CD4-positive, alpha-beta memory T cell (primary cell): ENCODE results near the gene TTLL6. TPM values are rescaled to one million over a fixed set of nuclear protein-coding genes. Genes with fewer than 3 reads are reported as not detected.

Experiments used
- CTCF ChIA-PET: fragments of 350-600 bp; sonication (Branson Sonifier 250); formaldehyde crosslinking; loops from one replicate; lab custom pipeline; 2021; ENCODE audit warnings: inconsistent platforms; ENCODE audit not compliant: partially characterized antibody; lab: Charles Lee
- POLR2A ChIA-PET: fragments of 350-600 bp; sonication (Branson Sonifier 250); formaldehyde crosslinking; loops from one replicate; lab custom pipeline; 2021; ENCODE audit not compliant: partially characterized antibody; lab: Charles Lee
- DNase-seq, 5 donors: peaks; one replicate each; pipeline versions ENCODE4 v3.0.0 to v3.0.0-alpha.2; 2020 to 2022; ENCODE audit warnings: mixed read lengths in 1 of 5
- H3K27ac ChIP-seq: one replicate; pipeline ENCODE4 v1.7.0; 2013; ENCODE audit warnings: low read depth, low read length
- H3K27me3 ChIP-seq: 2 replicates; pipeline ENCODE4 v1.7.0; 2013; ENCODE audit warnings: mild to moderate bottlenecking, low read length, moderate library complexity; ENCODE audit not compliant: insufficient read depth
- H3K36me3 ChIP-seq: 2 replicates; pipeline ENCODE4 v1.7.0; 2013; ENCODE audit warnings: mild to moderate bottlenecking, low read length, moderate library complexity; ENCODE audit not compliant: insufficient read depth
- H3K4me1 ChIP-seq: 2 replicates; pipeline ENCODE4 v1.7.0; 2013; ENCODE audit warnings: mild to moderate bottlenecking, low read length, moderate library complexity; ENCODE audit not compliant: insufficient read depth
- H3K4me3 ChIP-seq, 2 donors: one replicate each; pipeline ENCODE4 v1.7.0; 2013; ENCODE audit warnings: low read length in 2 of 2, mild to moderate bottlenecking in 1 of 2
- H3K9me3 ChIP-seq, 2 donors: one replicate each; pipeline ENCODE4 v1.7.0; 2013; ENCODE audit warnings: low read length in 2 of 2, control low read depth in 1 of 2; ENCODE audit not compliant: control insufficient read depth in 1 of 2
- H3K27ac Mint-ChIP-seq, 7 donors: one replicate each; pipeline ENCODE4 v1.8.0; 2020 to 2021; ENCODE audit warnings: mixed read lengths in 7 of 7, mild to moderate bottlenecking in 6 of 7, inconsistent platforms in 3 of 7, moderate library complexity in 3 of 7
- H3K27me3 Mint-ChIP-seq, 2 donors: one replicate each; pipeline ENCODE4 v1.8.0; 2020 to 2021; ENCODE audit warnings: mixed read lengths in 2 of 2
- H3K36me3 Mint-ChIP-seq, 2 donors: one replicate each; pipeline ENCODE4 v1.8.0; 2020 to 2021; ENCODE audit warnings: mixed read lengths in 2 of 2, inconsistent platforms in 1 of 2, mild to moderate bottlenecking in 1 of 2
- H3K4me1 Mint-ChIP-seq, 4 donors: one replicate each; pipeline ENCODE4 v1.8.0; 2020 to 2021; ENCODE audit warnings: mixed read lengths in 4 of 4, mild to moderate bottlenecking in 1 of 4
- H3K4me3 Mint-ChIP-seq, 8 donors: one replicate each; pipeline ENCODE4 v1.8.0; 2020 to 2021; ENCODE audit warnings: mixed read lengths in 8 of 8, mild to moderate bottlenecking in 7 of 8, moderate library complexity in 6 of 8, inconsistent platforms in 3 of 8
- H3K9me3 Mint-ChIP-seq, 8 donors: one replicate each; pipeline ENCODE4 v1.8.0; 2020 to 2021; ENCODE audit warnings: mixed read lengths in 8 of 8, mild to moderate bottlenecking in 5 of 8, inconsistent platforms in 3 of 8, moderate library complexity in 1 of 8
- intact Hi-C: fragments of 100-400 bp; cut with micrococcal nuclease; formaldehyde crosslinking; loops from one replicate; pipeline ENCODE4 v1.15.1; 2023
- polyA plus RNA-seq, 2 donors: library from polyadenylated mRNA; unstranded; fragments of 300-500 nt; fragmentation: Illumina TruSeq; gene quantifications; one replicate each; pipeline ENCODE4 v1.2.3, GENCODE V29; 2021
- total RNA-seq, 2 experiments: library from RNA; stranded (reverse); gene quantifications; one replicate each; pipeline ENCODE4 v1.2.3, GENCODE V29; 2021

Gene TTLL6
- total and polyA plus RNA-seq, 4 experiments from 2014 or later, result not detected

DNA sequence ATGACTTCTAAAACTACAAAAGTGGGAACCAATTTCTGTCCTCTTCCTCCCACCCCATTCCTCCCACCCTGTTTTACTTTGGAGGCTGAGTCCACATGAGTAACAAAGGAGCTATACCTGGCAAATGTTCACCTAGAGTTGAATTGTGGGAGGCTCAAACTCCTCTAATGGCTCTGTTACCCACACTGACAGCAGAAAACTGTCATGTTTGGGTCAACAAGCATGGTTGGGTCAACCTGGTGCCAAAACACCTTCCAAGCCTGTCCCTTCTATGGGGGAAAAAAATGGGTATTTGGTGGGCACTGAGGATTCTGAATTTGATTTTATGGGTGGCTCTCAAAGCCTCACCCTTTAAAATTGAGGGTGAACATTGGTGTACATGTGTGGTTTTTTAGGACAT is 76.5 kb downstream of the TTLL6 start:
- Histone ChIP-seq H3K4me3 (no peak overlapping the region), H3K4me1 (peaks cover 9% of the 10 kb centered on the region), H3K27ac (no peak overlapping the region), H3K36me3 (no peaks in the 10 kb centered on the region), H3K9me3 (no peaks in the 10 kb centered on the region), H3K27me3 (peaks cover 62% of the 10 kb centered on the region)
- Mint-ChIP-seq H3K4me3 (no peak overlapping the region), H3K4me1 (peaks cover 6 to 12% (median 8%) of the 10 kb centered on the region in 4 donors), H3K36me3 (no peaks in the 10 kb centered on the region), H3K9me3 (peaks cover 0 to 6% (median 0%) of the 10 kb centered on the region in 8 donors), H3K27me3 (peaks cover 71 to 79% of the 10 kb centered on the region in 2 donors), H3K27ac (no peak overlapping the region)
- no peak for DNase-seq
- intact Hi-C loops, result no loop called here
- ChIA-PET CTCF (no interaction called here), POLR2A (no interaction called here)

DNA sequence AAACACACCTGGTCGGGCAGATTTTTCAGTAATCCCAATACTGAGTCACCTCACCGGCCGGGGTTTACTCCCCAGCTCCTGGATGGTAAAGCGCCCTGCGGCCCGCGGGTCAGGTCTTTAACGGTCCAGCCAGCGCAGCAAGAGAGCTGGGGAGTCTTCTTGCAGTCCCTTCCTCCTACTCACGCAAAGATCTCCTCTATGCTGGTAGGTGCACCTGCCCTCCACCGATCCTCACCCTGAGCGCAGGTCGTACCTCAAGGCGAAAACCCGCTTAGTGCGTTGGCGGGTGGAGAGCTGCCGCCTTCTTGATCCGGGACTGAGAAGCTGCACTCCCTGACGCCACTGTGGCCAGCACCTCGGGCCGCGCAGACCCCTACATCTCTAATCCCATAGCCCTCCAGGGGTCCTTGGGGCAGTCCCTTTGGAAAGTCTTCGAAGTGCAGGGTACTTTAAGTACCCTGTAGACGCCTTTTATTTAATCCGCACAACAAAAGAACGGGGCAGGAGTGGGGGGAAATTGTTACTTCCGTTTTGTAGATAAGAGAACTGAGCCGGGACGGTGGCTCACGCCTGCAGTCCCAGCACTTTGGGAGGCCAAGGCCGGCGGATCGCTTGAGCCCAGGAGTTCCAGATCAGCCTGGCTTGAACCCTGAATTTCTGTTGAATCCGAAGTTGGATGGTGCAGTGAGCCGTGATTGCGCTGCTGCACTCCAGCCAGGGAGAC is 78.1 kb downstream of the TTLL6 start:
- Histone ChIP-seq H3K27me3 (peaks cover 64% of the 10 kb centered on the region), H3K27ac (no peak overlapping the region), H3K9me3 (no peaks in the 10 kb centered on the region), H3K36me3 (no peaks in the 10 kb centered on the region), H3K4me1 (peaks cover 9% of the 10 kb centered on the region), H3K4me3 (no peak overlapping the region)
- ChIA-PET CTCF (interaction anchor here (1.1 to 1.2 kb wide), 2 partner anchors 50 to 61 kb away, joined by 3 to 4 read pairs; no protein-coding TSS in a partner anchor), POLR2A (interaction anchor here (0.6 kb wide), 1 partner anchor 683 kb away, joined by 3 read pairs; no protein-coding TSS in a partner anchor)
- Mint-ChIP-seq H3K36me3 (no peaks in the 10 kb centered on the region), H3K9me3 (peaks cover 0 to 6% (median 0%) of the 10 kb centered on the region in 8 donors), H3K27ac (peak overlapping the region in 1 of 7 donors; percentile 40), H3K4me3 (peak overlapping the region in 7 of 8 donors; percentile 53 to 73 (median 62)), H3K4me1 (peaks cover 5 to 15% (median 10%) of the 10 kb centered on the region in 4 donors), H3K27me3 (peaks cover 70 to 82% of the 10 kb centered on the region in 2 donors)
- no peak for DNase-seq
- intact Hi-C loops, result no loop called here

DNA sequence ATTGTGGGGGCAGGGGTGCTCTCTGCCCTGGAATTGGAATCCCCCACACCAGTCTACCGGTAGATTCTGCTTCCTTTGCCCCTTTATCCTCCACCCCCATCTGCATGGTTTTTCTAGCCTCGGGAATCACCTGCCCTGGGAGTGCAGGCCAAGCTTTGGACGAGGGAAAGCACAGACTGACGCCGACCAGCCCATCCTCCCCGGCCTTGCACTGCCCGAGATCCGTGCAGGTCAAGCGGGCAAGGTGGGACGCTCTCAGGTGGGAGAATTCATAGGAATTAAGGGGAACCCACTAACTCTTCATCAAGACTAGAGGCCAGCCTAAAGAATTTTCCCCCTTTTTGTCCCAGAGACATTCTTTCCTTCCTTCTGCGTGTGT is 78.6 kb downstream of the TTLL6 start:
- peak overlapping the region in 1 of 7 donors; percentile 18 for H3K27ac Mint-ChIP-seq
- intact Hi-C loops, result no loop called here

DNA sequence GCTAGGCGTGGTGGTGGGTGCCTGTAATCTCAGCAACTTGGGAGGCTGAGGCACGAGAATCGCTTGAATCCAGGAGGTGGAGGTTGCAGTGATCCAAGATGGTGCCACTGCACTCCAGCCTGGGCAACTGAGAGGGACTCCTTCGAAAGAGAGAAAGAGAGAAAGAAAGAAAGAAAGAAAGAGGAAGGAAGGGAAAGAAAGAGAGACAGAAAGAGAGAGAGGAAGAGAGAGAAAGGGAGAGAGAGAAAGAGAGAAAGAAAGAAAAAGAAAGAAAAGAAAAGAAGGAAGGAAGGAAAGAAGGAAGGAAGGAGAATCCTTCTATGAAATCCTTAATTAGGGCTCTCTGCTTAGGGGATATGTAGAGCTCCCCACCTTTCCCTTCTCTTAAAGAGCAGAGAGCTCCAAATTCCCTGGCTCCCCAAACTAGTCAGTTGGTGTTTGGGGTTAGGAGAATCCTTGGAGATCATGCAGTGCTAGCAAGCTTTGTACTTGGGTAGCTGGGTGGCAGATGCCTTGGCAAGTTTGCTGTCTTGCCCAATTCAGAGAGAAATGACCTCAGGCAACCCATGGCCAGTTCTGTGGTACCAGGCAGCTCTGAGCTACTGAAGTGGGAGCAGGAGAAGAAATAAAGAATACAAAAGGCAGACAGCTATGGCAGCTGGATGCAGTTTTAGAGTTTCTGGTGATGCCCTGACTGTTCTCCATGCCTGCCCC is 79.5 kb downstream of the TTLL6 start:
- Mint-ChIP-seq H3K27me3 (peaks cover 68 to 80% of the 10 kb centered on the region in 2 donors), H3K27ac (peak overlapping the region in 1 of 7 donors; percentile 47), H3K4me3 (no peak overlapping the region), H3K4me1 (peaks cover 10 to 30% (median 19%) of the 10 kb centered on the region in 4 donors), H3K9me3 (peaks cover 0 to 7% (median 0%) of the 10 kb centered on the region in 8 donors), H3K36me3 (no peaks in the 10 kb centered on the region)
- no peaks in the 10 kb centered on the region for H3K9me3 ChIP-seq
- intact Hi-C loops, result no loop called here
- ChIA-PET CTCF (interaction anchor here (1.0 to 1.4 kb wide), 3 partner anchors 13 to 141 kb away, joined by 3 to 6 read pairs (median 5); no protein-coding TSS in a partner anchor), POLR2A (interaction anchor here (0.7 kb wide), 1 partner anchor 10 kb away, joined by 3 read pairs; no protein-coding TSS in a partner anchor)
- H3K4me1 ChIP-seq, result peaks cover 19% of the 10 kb centered on the region
- H3K4me3 ChIP-seq, result no peak overlapping the region
- no peak overlapping the region for H3K27ac ChIP-seq
- H3K36me3 ChIP-seq, result no peaks in the 10 kb centered on the region
- DNase-seq, result no peak
- H3K27me3 ChIP-seq, result peaks cover 71% of the 10 kb centered on the region

More for the DNA sequence above, 78.6 kb downstream of the TTLL6 start:
- H3K9me3 ChIP-seq, result no peaks in the 10 kb centered on the region
- CTCF ChIA-PET, result interaction anchor here (1.2 to 1.4 kb wide), 2 partner anchors 51 to 66 kb away, joined by 4 to 6 read pairs; no protein-coding TSS in a partner anchor
- no peaks in the 10 kb centered on the region for H3K36me3 ChIP-seq
- POLR2A ChIA-PET, result no interaction called here
- DNase-seq, result no peak
- H3K27me3 Mint-ChIP-seq, result peaks cover 70 to 82% of the 10 kb centered on the region in 2 donors
- H3K4me1 Mint-ChIP-seq, result peaks cover 9 to 21% (median 15%) of the 10 kb centered on the region in 4 donors
- H3K9me3 Mint-ChIP-seq, result peaks cover 0 to 6% (median 0%) of the 10 kb centered on the region in 8 donors
- peaks cover 12% of the 10 kb centered on the region for H3K4me1 ChIP-seq
- no peaks in the 10 kb centered on the region for H3K36me3 Mint-ChIP-seq
- H3K4me3 ChIP-seq, result no peak overlapping the region
- peaks cover 69% of the 10 kb centered on the region for H3K27me3 ChIP-seq
- H3K27ac ChIP-seq, result no peak overlapping the region
- peak overlapping the region in 3 of 8 donors; percentile 18 to 35 (median 33) for H3K4me3 Mint-ChIP-seq

DNA sequence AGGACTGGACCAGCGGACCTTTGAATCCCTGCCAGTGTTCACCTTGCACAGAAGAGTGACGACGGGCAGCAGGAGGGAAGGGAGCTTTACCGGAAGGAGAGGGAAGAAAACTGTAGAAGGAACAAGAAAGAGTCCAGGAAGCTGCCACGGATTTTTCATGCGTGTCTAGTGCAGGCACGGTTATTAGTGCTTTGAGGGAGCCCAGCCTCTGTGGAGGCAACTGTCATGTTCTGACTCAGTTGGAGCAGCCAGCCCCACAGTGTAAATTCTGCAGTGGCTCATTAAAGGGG is 82.0 kb downstream of the TTLL6 start:
- peaks cover 19% of the 10 kb centered on the region for H3K4me1 ChIP-seq
- Mint-ChIP-seq H3K9me3 (peaks cover 0 to 7% (median 0%) of the 10 kb centered on the region in 8 donors), H3K4me3 (no peak overlapping the region), H3K36me3 (no peaks in the 10 kb centered on the region), H3K27ac (no peak overlapping the region), H3K27me3 (peaks cover 68 to 84% of the 10 kb centered on the region in 2 donors), H3K4me1 (peaks cover 10 to 39% (median 21%) of the 10 kb centered on the region in 4 donors)
- CTCF ChIA-PET, result interaction anchor here (1.1 to 1.4 kb wide), 2 partner anchors 11 to 144 kb away, joined by 3 to 4 read pairs; no protein-coding TSS in a partner anchor
- intact Hi-C loops, result loop anchor here (2.0 kb wide), 1 partner anchor 16 kb away; no protein-coding TSS in a partner anchor
- no peaks in the 10 kb centered on the region for H3K9me3 ChIP-seq
- H3K27ac ChIP-seq, result no peak overlapping the region
- peaks cover 72% of the 10 kb centered on the region for H3K27me3 ChIP-seq
- H3K4me3 ChIP-seq, result no peak overlapping the region
- no peaks in the 10 kb centered on the region for H3K36me3 ChIP-seq
- POLR2A ChIA-PET, result interaction anchor here (1.2 kb wide), 1 partner anchor 10 kb away, joined by 5 read pairs; no protein-coding TSS in a partner anchor
- DNase-seq, result no peak

DNA sequence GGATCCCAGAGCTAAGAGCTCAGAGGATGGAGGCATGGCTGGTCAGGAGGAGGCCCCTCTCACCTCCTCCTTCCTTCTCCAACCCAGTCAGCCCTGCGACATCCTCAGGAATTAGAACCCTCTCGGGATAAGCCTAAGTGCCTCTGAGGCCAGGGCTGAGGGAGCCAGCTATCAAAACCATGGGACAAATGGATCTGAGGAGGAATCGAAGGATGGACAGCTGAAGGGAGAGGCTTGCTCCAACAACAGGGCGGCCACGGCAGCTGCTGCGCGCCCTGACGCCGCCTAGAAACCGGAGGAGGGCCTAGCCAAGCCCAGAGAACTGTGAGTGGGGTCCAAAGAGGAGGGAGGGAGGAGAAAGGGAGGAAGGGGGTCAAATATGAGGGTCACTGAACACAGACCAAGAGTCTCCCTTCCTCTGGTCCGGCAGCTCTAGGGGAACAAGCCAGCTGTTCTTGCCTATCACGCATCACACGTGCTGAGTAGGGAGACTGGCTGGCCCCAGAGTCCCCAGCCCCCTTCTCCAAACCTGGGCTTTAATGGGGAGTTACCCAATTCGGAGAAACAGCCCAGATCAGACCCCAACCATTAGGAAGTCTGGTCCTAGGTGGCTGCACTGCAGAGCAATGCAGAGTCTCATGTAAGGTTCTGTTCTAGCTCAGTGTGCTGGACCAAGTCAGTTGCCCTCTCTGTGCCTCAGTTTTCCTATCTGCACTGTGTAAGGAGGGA is 82.5 kb downstream of the TTLL6 start:
- no peaks in the 10 kb centered on the region for H3K36me3 ChIP-seq
- ChIA-PET POLR2A (interaction anchor here (1.2 kb wide), 1 partner anchor 11 kb away, joined by 5 read pairs; no protein-coding TSS in a partner anchor), CTCF (interaction anchor here (1.1 to 1.4 kb wide), 2 partner anchors 11 to 144 kb away, joined by 3 to 4 read pairs; no protein-coding TSS in a partner anchor)
- H3K4me3 ChIP-seq, result no peak overlapping the region
- H3K27me3 ChIP-seq, result peaks cover 74% of the 10 kb centered on the region
- Mint-ChIP-seq H3K4me1 (peaks cover 11 to 42% (median 21%) of the 10 kb centered on the region in 4 donors), H3K36me3 (no peaks in the 10 kb centered on the region), H3K9me3 (peaks cover 0 to 7% (median 0%) of the 10 kb centered on the region in 8 donors), H3K4me3 (peak overlapping the region in 2 of 8 donors; percentile 10 to 20), H3K27me3 (peaks cover 70 to 87% of the 10 kb centered on the region in 2 donors), H3K27ac (no peak overlapping the region)
- H3K4me1 ChIP-seq, result peaks cover 19% of the 10 kb centered on the region
- H3K27ac ChIP-seq, result no peak overlapping the region
- H3K9me3 ChIP-seq, result no peaks in the 10 kb centered on the region
- no peak for DNase-seq
- intact Hi-C loops, result loop anchor here (2.0 kb wide), 1 partner anchor 16 kb away; no protein-coding TSS in a partner anchor
